ENCODE results near the gene OR56B1. TPM values are rescaled to one million over a fixed set of nuclear protein-coding genes. Genes with fewer than 3 reads are reported as not detected.
A peak's percentile ranks its signal among the peaks of the same experiment; 100 is the strongest.

OR56B1 gene
- total RNA-seq, 1 donor: under 0.01 TPM

GRCh38 chr11:5738431-5738830 lies 2.2 kb downstream of the OR56B1 start:
- peak; percentile 21 for DNase-seq (ENCODE audit: insufficient read length, low spot score, missing footprints)
- Histone ChIP-seq H3K4me1 (ENCODE audit: insufficient read depth, low read length) (peaks cover 17% of the 10 kb centered on the region), H2AFZ (ENCODE audit: low read length) (no peak overlapping the region), H3K79me2 (ENCODE audit: insufficient read depth, low read length) (no peaks in the 10 kb centered on the region), H4K20me1 (ENCODE audit: insufficient read depth, low read length) (no peaks in the 10 kb centered on the region), H3K4me3 (ENCODE audit: insufficient read depth, low read length) (no peak overlapping the region), H3K4me2 (ENCODE audit: insufficient read depth, low read length) (no peak overlapping the region), H3K27ac (ENCODE audit: low read depth, low read length) (no peak overlapping the region), H3K36me3 (ENCODE audit: insufficient read depth, low read length) (no peaks in the 10 kb centered on the region), H3K9me3 (ENCODE audit: low read depth, low read length) (no peaks in the 10 kb centered on the region), H3K27me3 (ENCODE audit: insufficient read depth, low read length) (no peaks in the 10 kb centered on the region)
- no peak for TF ChIP-seq CTCF (IDR thresholded peaks at IDR 0.05; ENCODE audit: extremely low read depth, low read depth, low read length)

GRCh38 chr11:5746614-5747013 lies 10.4 kb downstream of the OR56B1 start:
- no peak overlapping the region for H2AFZ ChIP-seq (ENCODE audit: low read length)
- TF ChIP-seq CTCF (IDR thresholded peaks at IDR 0.05; ENCODE audit: extremely low read depth, low read depth, low read length): no peak
- H4K20me1 ChIP-seq (ENCODE audit: insufficient read depth, low read length): no peaks in the 10 kb centered on the region
- no peaks in the 10 kb centered on the region for H3K36me3 ChIP-seq (ENCODE audit: insufficient read depth, low read length)
- H3K79me2 ChIP-seq (ENCODE audit: insufficient read depth, low read length): no peaks in the 10 kb centered on the region
- no peak for DNase-seq (ENCODE audit: insufficient read length, low spot score, missing footprints)
- no peak overlapping the region for H3K27ac ChIP-seq (ENCODE audit: low read depth, low read length)
- no peak overlapping the region for H3K4me3 ChIP-seq (ENCODE audit: insufficient read depth, low read length)
- H3K4me1 ChIP-seq (ENCODE audit: insufficient read depth, low read length): no peaks in the 10 kb centered on the region
- no peaks in the 10 kb centered on the region for H3K27me3 ChIP-seq (ENCODE audit: insufficient read depth, low read length)
- no peaks in the 10 kb centered on the region for H3K9me3 ChIP-seq (ENCODE audit: low read depth, low read length)
- no peak overlapping the region for H3K4me2 ChIP-seq (ENCODE audit: insufficient read depth, low read length)

DNA sequence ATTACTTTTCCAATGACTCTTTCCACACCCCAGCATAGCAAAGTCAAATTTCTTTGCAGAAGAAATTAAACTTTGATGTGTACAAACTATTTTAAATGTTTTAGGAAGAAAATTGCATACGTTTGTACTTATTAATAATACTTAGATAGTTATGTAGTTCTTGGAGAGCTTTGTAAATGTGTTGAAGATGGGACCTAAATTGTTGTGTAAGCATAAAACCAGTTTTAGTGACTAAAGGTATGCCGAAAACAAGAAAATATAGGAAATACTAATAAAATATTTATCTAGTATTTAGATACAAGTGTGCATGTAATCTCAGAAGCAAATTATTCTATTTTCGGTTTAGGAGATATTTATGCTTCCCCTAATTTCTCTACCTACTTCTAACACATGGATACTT lies 13.6 kb downstream of the OR56B1 start:
- Histone ChIP-seq H3K27ac (ENCODE audit: low read depth, low read length) (no peak overlapping the region), H3K9me3 (ENCODE audit: low read depth, low read length) (no peaks in the 10 kb centered on the region), H4K20me1 (ENCODE audit: insufficient read depth, low read length) (no peaks in the 10 kb centered on the region), H2AFZ (ENCODE audit: low read length) (no peak overlapping the region), H3K4me2 (ENCODE audit: insufficient read depth, low read length) (no peak overlapping the region), H3K4me3 (ENCODE audit: insufficient read depth, low read length) (no peak overlapping the region), H3K36me3 (ENCODE audit: insufficient read depth, low read length) (no peaks in the 10 kb centered on the region), H3K27me3 (ENCODE audit: insufficient read depth, low read length) (peaks cover 2% of the 10 kb centered on the region), H3K4me1 (ENCODE audit: insufficient read depth, low read length) (no peaks in the 10 kb centered on the region), H3K79me2 (ENCODE audit: insufficient read depth, low read length) (no peaks in the 10 kb centered on the region)
- TF ChIP-seq CTCF (IDR thresholded peaks at IDR 0.05; ENCODE audit: extremely low read depth, low read depth, low read length): no peak
- no peak for DNase-seq (ENCODE audit: insufficient read length, low spot score, missing footprints)

- Histone ChIP-seq H3K27me3 (ENCODE audit: insufficient read depth, low read length) (peaks cover 2% of the 10 kb centered on the region), H2AFZ (ENCODE audit: low read length) (no peak within 1 kb of the TSS), H3K79me2 (ENCODE audit: insufficient read depth, low read length) (no peaks in the 10 kb centered on the region), H4K20me1 (ENCODE audit: insufficient read depth, low read length) (no peaks in the 10 kb centered on the region), H3K9me3 (ENCODE audit: low read depth, low read length) (no peaks in the 10 kb centered on the region), H3K4me3 (ENCODE audit: insufficient read depth, low read length) (no peak within 1 kb of the TSS), H3K36me3 (ENCODE audit: insufficient read depth, low read length) (no peaks in the 10 kb centered on the region), H3K27ac (ENCODE audit: low read depth, low read length) (no peak within 1 kb of the TSS), H3K4me1 (ENCODE audit: insufficient read depth, low read length) (no peaks in the 10 kb centered on the region), H3K4me2 (ENCODE audit: insufficient read depth, low read length) (no peak within 1 kb of the TSS)
- DNase-seq (ENCODE audit: insufficient read length, low spot score, missing footprints): no peak
- TF ChIP-seq CTCF (IDR thresholded peaks at IDR 0.05; ENCODE audit: extremely low read depth, low read depth, low read length): no peak
These were observed 17.7 kb downstream of the OR56B1 start, which contains the start of gene OR52N4 for GRCh38 chr11:5753943-5754342. Gene OR52N4, plus strand, starts transcription at chr11:5754243. Its CDS starts 498 bp downstream, at chr11:5754741.
